HG03097 (cell line): ENCODE results near the gene SERPINE2.
A peak's percentile ranks its signal among the peaks of the same experiment; 100 is the strongest.

Source experiments
- ATAC-seq: cut with Tn5 transposase; IDR thresholded peaks from one replicate; pipeline ENCODE4 v1.9.1; 2021; ENCODE audit not compliant: unreplicated experiment, low FRiP score

SERPINE2 gene

GRCh38 chr2:224046752-224047151, 7.7 kb upstream of the SERPINE2 start:
- no peak for ATAC-seq

- ATAC-seq: no peak
Measured at GRCh38 chr2:224042191-224042696, 3.2 kb upstream of the SERPINE2 start.

GRCh38 chr2:224041554-224041953, 2.5 kb upstream of the SERPINE2 start:
- no peak for ATAC-seq

GRCh38 chr2:224040753-224041152, 1.7 kb upstream of the SERPINE2 start:
- no peak for ATAC-seq

- no peak for ATAC-seq
Measured at GRCh38 chr2:224039770-224040440, 819 bp upstream of the SERPINE2 start.

GRCh38 chr2:224038830-224039079, 331 bp downstream of the SERPINE2 start:
- ATAC-seq: no peak

- no peak for ATAC-seq
Measured at GRCh38 chr2:224038049-224038829, 847 bp downstream of the SERPINE2 start.

GRCh38 chr2:224036731-224037361, 2.2 kb downstream of the SERPINE2 start:
- ATAC-seq: no peak

DNA sequence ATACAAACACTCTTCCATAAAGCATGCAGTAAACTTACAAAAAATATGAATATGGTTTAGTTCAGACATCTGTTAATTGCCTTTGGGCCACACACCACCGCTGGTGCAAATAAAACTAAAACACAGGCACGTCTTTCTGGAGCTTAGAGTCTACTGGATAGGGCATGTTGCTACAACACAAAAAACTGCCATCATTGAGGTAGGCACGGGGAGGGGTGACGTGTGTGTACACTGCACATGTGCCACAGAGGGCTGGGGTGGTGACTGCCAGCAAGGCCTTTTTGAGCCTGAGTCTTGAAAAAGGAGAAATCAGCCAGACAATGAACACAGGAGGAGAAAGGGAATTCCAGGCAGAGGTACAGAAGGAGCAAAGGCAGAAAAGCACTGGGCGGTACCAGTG, 5.1 kb downstream of the SERPINE2 start:
- ATAC-seq: no peak

GRCh38 chr2:224033601-224034000, 5.5 kb downstream of the SERPINE2 start:
- ATAC-seq: no peak

DNA sequence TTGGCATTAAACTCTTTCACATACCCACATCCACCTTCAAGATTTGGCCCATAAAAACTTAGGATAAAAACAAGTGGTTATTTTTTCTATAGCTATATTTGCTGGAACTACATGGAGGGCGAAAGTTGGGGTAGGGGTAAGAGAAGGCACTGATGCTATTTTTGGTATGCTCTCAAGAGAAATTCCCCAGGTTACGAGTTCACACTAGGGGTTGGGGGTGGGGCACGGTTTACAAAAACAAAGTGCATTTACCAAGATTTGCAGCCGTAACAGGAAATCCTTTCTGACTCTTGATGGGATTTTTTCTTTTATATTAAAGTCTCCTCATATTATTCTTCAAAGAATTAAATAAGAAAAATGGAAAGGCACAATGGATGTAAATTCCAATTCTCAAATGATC, 6.8 kb downstream of the SERPINE2 start:
- ATAC-seq: no peak

DNA sequence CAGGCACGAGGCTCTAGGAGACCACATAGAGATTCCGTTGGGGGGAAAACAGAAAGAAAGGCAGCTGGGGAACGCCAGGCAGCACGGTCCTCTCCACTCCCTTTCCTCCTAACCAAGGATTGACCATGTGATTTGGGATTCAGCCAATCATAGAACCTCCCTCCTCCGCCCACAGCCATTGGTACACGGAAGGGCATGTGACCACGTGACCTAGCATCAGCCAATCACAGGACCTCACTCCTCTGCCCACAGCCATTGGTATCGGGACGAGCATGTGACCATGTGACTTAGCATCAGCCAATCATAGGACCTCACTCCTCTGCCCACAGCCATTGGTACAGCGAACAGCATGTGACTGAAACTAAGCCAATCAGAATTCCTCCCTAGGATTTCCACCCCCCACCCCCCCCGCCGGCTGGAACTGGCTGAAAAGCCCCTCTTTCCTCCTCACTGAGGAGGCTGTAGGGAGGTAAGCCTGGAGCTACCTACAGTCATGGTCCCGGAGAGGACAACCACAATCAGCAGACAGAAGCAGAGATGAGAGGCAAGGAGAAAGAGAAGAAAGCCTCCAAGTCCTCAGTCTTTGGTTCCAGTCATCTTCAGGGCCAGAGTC, 7.6 kb downstream of the SERPINE2 start:
- no peak for ATAC-seq

- ATAC-seq: no peak
Measured at GRCh38 chr2:224030786-224031185, 8.3 kb downstream of the SERPINE2 start.

GRCh38 chr2:224029876-224030275, 9.2 kb downstream of the SERPINE2 start:
- no peak for ATAC-seq

- ATAC-seq: no peak
Measured at GRCh38 chr2:224027931-224028330, 11.2 kb downstream of the SERPINE2 start.

- no peak for ATAC-seq
Measured at GRCh38 chr2:224027070-224027469, 12.0 kb downstream of the SERPINE2 start.

- ATAC-seq: peak; percentile 95
Measured at GRCh38 chr2:224025874-224026273, 13.2 kb downstream of the SERPINE2 start.

DNA sequence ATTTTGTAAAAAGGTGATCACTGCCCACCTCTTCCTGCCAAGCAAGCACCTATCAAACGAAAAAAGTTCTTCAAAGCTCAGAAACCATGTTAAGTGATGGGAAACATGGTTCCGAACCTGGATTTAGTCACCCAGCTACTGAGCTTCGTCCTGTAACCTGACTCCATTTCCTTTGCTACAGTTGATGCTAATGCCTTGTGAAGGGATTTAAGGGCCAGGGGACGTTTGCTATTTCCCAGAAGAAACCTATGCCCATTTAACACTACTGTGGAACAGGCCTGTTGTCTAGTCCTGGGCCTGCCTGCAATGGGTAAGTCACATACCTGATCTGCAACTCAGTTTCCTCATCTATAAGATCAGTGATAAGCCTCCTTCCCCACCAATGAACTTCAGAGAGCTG, 14.8 kb downstream of the SERPINE2 start:
- ATAC-seq: no peak

DNA sequence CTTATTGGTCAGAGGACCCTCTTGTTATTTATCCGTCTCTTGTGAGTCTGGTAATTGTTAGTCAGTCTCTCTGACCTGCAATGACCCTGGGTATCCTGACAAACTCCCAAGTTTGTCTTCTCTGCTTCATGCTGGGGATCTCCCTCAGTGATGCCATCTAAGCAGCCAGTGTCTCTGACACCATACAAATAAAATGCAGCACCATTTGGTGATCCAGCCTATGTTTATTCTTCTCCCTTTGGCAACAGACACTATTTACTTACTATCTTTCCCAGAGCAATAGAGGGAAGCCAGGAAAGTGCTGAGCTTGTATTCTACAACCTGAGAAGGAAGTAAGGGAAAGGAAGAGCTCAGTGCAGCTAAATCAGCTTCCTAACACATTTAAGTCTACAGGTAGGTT, 15.9 kb downstream of the SERPINE2 start:
- ATAC-seq: no peak

DNA sequence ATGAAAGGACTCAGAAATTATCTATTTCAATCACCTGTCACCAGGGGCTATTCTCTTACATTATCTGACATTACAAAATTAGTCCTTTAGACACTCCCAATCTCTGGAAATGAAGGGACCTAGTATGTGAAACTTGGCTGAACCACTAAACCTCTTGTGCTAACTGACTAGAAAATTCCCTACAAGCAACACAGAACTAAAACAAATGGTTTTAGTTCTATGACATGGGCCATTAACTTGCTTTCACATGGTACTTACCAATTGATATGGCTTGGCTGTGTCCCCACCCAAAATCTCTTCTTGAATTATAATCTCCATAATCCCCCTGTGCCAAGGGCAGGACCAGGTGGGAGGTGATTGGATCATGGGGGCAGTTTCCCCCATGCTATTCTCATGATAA, 16.6 kb downstream of the SERPINE2 start:
- no peak for ATAC-seq

DNA sequence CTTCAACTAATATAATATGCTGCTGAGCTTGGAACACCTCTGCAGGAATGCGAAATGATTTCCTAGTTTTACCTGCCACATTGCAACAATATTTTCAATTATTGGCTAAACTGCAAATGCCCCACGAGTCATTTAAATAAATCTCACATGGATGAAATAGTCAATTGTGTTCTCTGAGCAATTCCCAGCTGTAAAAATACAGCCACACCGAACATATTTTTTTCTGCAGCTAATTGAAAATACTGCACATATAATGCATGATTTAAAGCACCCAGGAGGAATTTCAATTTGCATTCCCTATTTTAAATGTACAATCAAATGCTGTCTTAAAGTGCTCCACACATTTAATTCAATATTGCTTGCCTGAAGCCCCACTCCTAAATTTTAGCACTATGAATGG, 18.6 kb downstream of the SERPINE2 start:
- ATAC-seq: no peak
